Loucy (cell line): ENCODE data around the gene MED20.

ENCODE experiments used
- EZH2phosphoT487 ChIP-seq: fragments of 200-600 bp; IDR thresholded peaks from 2 replicates; pipeline ENCODE4 v1.6.1; 2018; ENCODE audit warnings: antibody characterized with exemption, mild to moderate bottlenecking, moderate library complexity, borderline replicate concordance
- TF ChIP-seq, protein P1 (sequence below): fragments of 200-600 bp; sonication (generic); conservative IDR thresholded peaks from 2 replicates; pipeline ENCODE4 v1.5.1; 2014; ENCODE audit warnings: mild to moderate bottlenecking, antibody characterized with exemption, low read length

DNA sequence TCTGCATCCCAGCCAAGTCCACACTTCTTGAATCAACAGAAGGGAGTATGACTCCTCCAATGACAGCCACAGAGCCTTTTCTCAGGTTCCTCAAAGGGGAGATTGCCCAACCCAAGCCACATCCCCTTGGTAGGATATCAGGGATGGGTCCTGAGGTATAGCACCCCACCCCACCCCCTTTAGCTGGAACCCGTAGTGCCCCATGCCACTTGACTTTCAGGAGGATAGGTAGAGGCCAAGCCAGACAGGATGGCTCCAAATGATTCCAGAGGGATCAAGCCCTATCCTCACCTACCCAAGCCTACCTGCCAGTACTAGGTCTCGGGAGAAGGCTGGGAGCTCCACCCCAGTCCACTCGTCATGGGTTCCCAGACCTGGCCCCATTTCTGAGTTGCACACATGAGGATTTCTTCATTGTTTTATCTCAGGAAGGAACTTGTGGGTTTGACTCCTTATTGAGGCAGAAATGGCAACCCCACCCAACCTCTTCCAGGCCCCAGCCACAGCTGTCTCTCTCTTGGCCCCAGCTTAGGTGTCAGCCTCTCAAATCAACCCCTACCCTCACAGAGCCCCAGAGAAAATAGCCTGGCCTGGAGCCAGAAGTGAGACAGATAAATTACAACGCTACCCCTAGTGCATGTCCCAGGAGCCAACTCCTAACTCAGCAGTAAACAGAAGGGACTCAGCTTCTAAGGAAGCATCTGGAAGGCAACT lies 17.1 kb upstream of the MED20 start:
- TF ChIP-seq, protein P1, sequence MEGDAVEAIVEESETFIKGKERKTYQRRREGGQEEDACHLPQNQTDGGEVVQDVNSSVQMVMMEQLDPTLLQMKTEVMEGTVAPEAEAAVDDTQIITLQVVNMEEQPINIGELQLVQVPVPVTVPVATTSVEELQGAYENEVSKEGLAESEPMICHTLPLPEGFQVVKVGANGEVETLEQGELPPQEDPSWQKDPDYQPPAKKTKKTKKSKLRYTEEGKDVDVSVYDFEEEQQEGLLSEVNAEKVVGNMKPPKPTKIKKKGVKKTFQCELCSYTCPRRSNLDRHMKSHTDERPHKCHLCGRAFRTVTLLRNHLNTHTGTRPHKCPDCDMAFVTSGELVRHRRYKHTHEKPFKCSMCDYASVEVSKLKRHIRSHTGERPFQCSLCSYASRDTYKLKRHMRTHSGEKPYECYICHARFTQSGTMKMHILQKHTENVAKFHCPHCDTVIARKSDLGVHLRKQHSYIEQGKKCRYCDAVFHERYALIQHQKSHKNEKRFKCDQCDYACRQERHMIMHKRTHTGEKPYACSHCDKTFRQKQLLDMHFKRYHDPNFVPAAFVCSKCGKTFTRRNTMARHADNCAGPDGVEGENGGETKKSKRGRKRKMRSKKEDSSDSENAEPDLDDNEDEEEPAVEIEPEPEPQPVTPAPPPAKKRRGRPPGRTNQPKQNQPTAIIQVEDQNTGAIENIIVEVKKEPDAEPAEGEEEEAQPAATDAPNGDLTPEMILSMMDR: no peak
- no peak for TF ChIP-seq EZH2phosphoT487
